Heart right ventricle (tissue), 16 donors: ENCODE data around the gene CSNK2A1. TPM values are rescaled to one million over a fixed set of nuclear protein-coding genes. Genes with fewer than 3 reads are reported as not detected.

ENCODE experiments used
- ATAC-seq, 8 donors: fragments of 200-7000 bp; cut with Tn5 transposase; one replicate each; pipeline ENCODE4 v1.9.1; 2020; ENCODE audit warnings: mild to moderate bottlenecking in 8 of 8, moderate library complexity in 8 of 8, moderate number of reproducible peaks in 1 of 8
- DNase-seq, 2 donors: peaks; one replicate each; pipeline ENCODE4 v3.0.0-alpha.2; 2020
- H3K27ac ChIP-seq, 10 donors: fragments of 200-600 bp; sonication (generic) in 2 of 10; one replicate each; pipeline versions ENCODE4 v1.5.0 to v1.8.0; 2020 to 2022; ENCODE audit warnings: mild to moderate bottlenecking in 3 of 10
- H3K27me3 ChIP-seq, 7 donors: fragments of 200-600 bp; one replicate each; pipeline ENCODE4 v1.8.0; 2021 to 2022; ENCODE audit warnings: mild to moderate bottlenecking in 2 of 7
- H3K36me3 ChIP-seq, 9 donors: fragments of 200-600 bp; sonication (generic) in 1 of 9; one replicate each; pipeline versions ENCODE4 v1.5.0 to v1.8.0; 2020 to 2022; ENCODE audit warnings: mild to moderate bottlenecking in 2 of 9
- H3K4me1 ChIP-seq, 9 donors: fragments of 200-600 bp; sonication (generic) in 1 of 9; one replicate each; pipeline versions ENCODE4 v1.5.0 to v1.8.0; 2020 to 2022; ENCODE audit warnings: mild to moderate bottlenecking in 4 of 9
- H3K4me3 ChIP-seq, 10 donors: fragments of 200-600 bp; sonication (generic) in 2 of 10; one replicate each; pipeline versions ENCODE4 v1.5.0 to v1.8.0; 2020 to 2022; ENCODE audit warnings: mild to moderate bottlenecking in 7 of 10, moderate library complexity in 2 of 10
- H3K9me3 ChIP-seq, 11 donors: fragments of 200-600 bp in 10 of 11; sonication (generic) in 2 of 11; one replicate each; pipeline versions ENCODE4 v1.5.0 to v1.8.0; 2013 to 2022; ENCODE audit warnings: mild to moderate bottlenecking in 2 of 11, control low read depth in 1 of 11, moderate library complexity in 1 of 11
- CTCF ChIP-seq, 9 donors: fragments of 200-600 bp; sonication (generic) in 2 of 9; IDR thresholded peaks; one replicate each; pipeline versions ENCODE4 v1.5.0 to v1.8.0; 2021 to 2022; ENCODE audit warnings: antibody characterized with exemption in 9 of 9, mild to moderate bottlenecking in 5 of 9, moderate library complexity in 1 of 9
- WGBS, 2 donors: extraction: QIAGEN DNeasy Blood & Tissue Kit; methylation state at CpG; one replicate each; pipeline ENCODE4 v1.1.7; 2013; ENCODE audit warnings: inconsistent platforms in 1 of 2; 5-methylcytosine and 5-hydroxymethylcytosine counted together
- intact Hi-C, 10 donors: fragments of 100-400 bp; cut with DNase I; formaldehyde crosslinking; loops; one replicate each; pipeline versions ENCODE4 v1.11.1 to v1.14.2; 2022
- polyA plus RNA-seq, 2 donors: library from polyadenylated mRNA; stranded (reverse); fragments of 200-250 nt; gene quantifications; one replicate each; pipeline ENCODE4 v1.2.3, GENCODE V29; 2013
- total RNA-seq, 10 donors: library from RNA; stranded (reverse); fragmentation: NEBNext Ultra II Directional in 3 of 10; extraction: Animal tissue kit (Norgen Biotek cat#: 25700) in 3 of 10; gene quantifications; one replicate each; pipeline versions ENCODE4 v1.2.1 to v1.2.4, GENCODE V29; 2021 to 2023
- donor health status: Arrhythmogenic right ventricular cardiomyopathy.
- donor health status: ischemic (EF 13 %, LVEDD 7.1; RV severe dilation, severe dysfunction).
- donor health status: healthy with polysubstance abuse.
- donor health status: DM: no; HTN: yes; CAD: no.
- donor health status: DM: no; HTN: no; CAD: no.
- donor health status: ischemic (EF 25% LVEDD 6.9; RV normal size, moderate dysfunction).
- donor health status: ischemic (EF 25% LVEDD 5.7; RV mildly dilated, moderate dysfunction).
- donor health status: healthy.
- donor health status: DM: yes; HTN: yes; CAD: no.
- donor health status: Ischemic cardiomyopathy.
- donor health status: ischemic (EF 35%, LVEDD 5.7; RV mildly dilated, moderate dysfunction).
- donor health status: nonischemic (EF 11% LVEDD 7.7; RV severe dilation, severe dysfunction).
- donor health status: DM: yes; HTN: yes; CAD: no.
- donor health status: PGD.
- donor health status: ischemic (EF 29% LVEDD 5.4; RV normal size, mild dysfunction).
- donor health status: nonischemic (EF 23%, LVEDD 6.1; RV moderate dilation, normal function).

Gene CSNK2A1
- total and polyA plus RNA-seq, 12 donors, result 21.4 to 137 (median 125) TPM

- ATAC-seq (peak in 6 of 8 donors; percentile 14 to 46 (median 28)), DNase-seq (peak; percentile 27 to 50)
- peak overlapping the region in 3 of 10 donors; percentile 34 to 45 (median 38) for H3K4me3 ChIP-seq
Observed at GRCh38 chr20:572727-573126, 29.1 kb upstream of the CSNK2A1 start.

GRCh38 chr20:571754-572441 is 28.3 kb upstream of the CSNK2A1 start:
- DNase-seq (peak; percentile 86 to 90), ATAC-seq (peak; percentile 71 to 79 (median 74))
- no peaks in the 10 kb centered on the region for H3K36me3 ChIP-seq
- H3K27ac ChIP-seq, result peak overlapping the region; percentile 64 to 92 (median 82)
- H3K4me3 ChIP-seq, result peak overlapping the region in 6 of 10 donors; percentile 5 to 45 (median 30)
- no peaks in the 10 kb centered on the region for H3K9me3 ChIP-seq
- no peak for TF ChIP-seq CTCF (IDR thresholded peaks at IDR 0.05)
- intact Hi-C loops, result loop anchor here in 4 of 10 donors (2.0 to 5.0 kb wide), 2 partner anchors 31 to 35 kb away; no protein-coding TSS in a partner anchor
- WGBS, 2 donors, result 16 to 19% methylated on average over 24 of the region's 24 CpGs
- H3K4me1 ChIP-seq, result peaks cover 30 to 94% (median 74%) of the 10 kb centered on the region in 9 donors
- H3K27me3 ChIP-seq, result peaks cover 0 to 45% (median 0%) of the 10 kb centered on the region in 7 donors

More at GRCh38 chr20:572727-573126, 29.1 kb upstream of the CSNK2A1 start:
- H3K27me3 ChIP-seq, result peaks cover 0 to 37% (median 0%) of the 10 kb centered on the region in 7 donors
- H3K36me3 ChIP-seq, result no peaks in the 10 kb centered on the region
- H3K9me3 ChIP-seq, result no peaks in the 10 kb centered on the region
- TF ChIP-seq CTCF (IDR thresholded peaks at IDR 0.05), result no peak
- 39 to 40% methylated on average over 7 of the region's 7 CpGs for WGBS, 2 donors
- H3K4me1 ChIP-seq, result peaks cover 30 to 88% (median 72%) of the 10 kb centered on the region in 9 donors
- peak overlapping the region; percentile 64 to 92 (median 82) for H3K27ac ChIP-seq
- intact Hi-C loops, result loop anchor here in 4 of 10 donors (2.0 to 5.0 kb wide), 2 partner anchors 30 to 35 kb away; no protein-coding TSS in a partner anchor

GRCh38 chr20:568673-569415 is 25.3 kb upstream of the CSNK2A1 start:
- intact Hi-C loops, result loop anchor here in 2 of 10 donors (5.0 kb wide), 2 partner anchors 33 to 168 kb away; no protein-coding TSS in a partner anchor
- Histone ChIP-seq H3K36me3 (no peaks in the 10 kb centered on the region), H3K4me1 (peaks cover 28 to 77% (median 52%) of the 10 kb centered on the region in 9 donors)

More at GRCh38 chr20:568673-569415, 25.3 kb upstream of the CSNK2A1 start:
- peak overlapping the region in 2 of 10 donors; percentile 5 to 25 for H3K4me3 ChIP-seq
- H3K27me3 ChIP-seq, result peaks cover 0 to 38% (median 0%) of the 10 kb centered on the region in 7 donors
- ATAC-seq, result peak in 1 of 8 donors; percentile 11
- TF ChIP-seq CTCF (IDR thresholded peaks at IDR 0.05), result no peak
- H3K9me3 ChIP-seq, result no peaks in the 10 kb centered on the region
- 36 to 40% methylated on average over 14 of the region's 14 CpGs for WGBS, 2 donors
- H3K27ac ChIP-seq, result peak overlapping the region; percentile 38 to 92 (median 76)
- no peak for DNase-seq
